ENCODE results near the gene ZNF407. TPM values are rescaled to one million over a fixed set of nuclear protein-coding genes. Genes with fewer than 3 reads are reported as not detected.

ZNF407 gene
- total RNA-seq, 1 donor from 2014 or later, result 14.2 TPM

GRCh38 chr18:74551936-74552555 is 45.6 kb upstream of the ZNF407 start:
- Mint-ChIP-seq H3K27ac (ENCODE audit: unreplicated experiment) (no peak overlapping the region), H3K9me3 (ENCODE audit: unreplicated experiment) (peaks cover 17% of the 10 kb centered on the region), H3K27me3 (ENCODE audit: unreplicated experiment) (peaks cover 7% of the 10 kb centered on the region), H3K36me3 (ENCODE audit: unreplicated experiment) (no peaks in the 10 kb centered on the region), H3K4me3 (ENCODE audit: unreplicated experiment) (no peak overlapping the region), H3K4me1 (ENCODE audit: unreplicated experiment) (peaks cover 6% of the 10 kb centered on the region)
- peak; percentile 90 for DNase-seq (ENCODE audit: extremely low spot score, unreplicated experiment)
- peak; percentile 85 for TF ChIP-seq CTCF (IDR thresholded peaks at IDR 0.05)

DNA sequence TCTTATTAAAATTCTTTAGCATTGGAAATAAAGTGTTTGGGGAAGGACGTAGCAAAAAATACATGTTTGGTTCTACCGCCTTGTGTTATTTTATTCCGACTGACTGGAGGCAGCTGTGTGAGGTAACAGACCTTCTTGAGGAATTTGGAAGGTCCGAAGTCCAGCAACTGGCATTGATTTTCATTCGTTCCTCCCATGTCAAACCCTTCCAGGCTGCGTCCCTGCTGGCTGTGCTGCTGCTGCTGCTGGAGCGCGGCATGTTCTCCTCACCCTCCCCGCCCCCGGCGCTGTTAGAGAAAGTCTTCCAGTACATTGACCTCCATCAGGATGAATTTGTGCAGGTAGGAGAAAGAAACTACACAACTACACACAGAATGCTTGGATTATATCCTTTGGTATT is 41.5 kb upstream of the ZNF407 start:
- H3K4me1 Mint-ChIP-seq (ENCODE audit: unreplicated experiment), result no peaks in the 10 kb centered on the region
- H3K27me3 Mint-ChIP-seq (ENCODE audit: unreplicated experiment), result peaks cover 10% of the 10 kb centered on the region
- H3K27ac Mint-ChIP-seq (ENCODE audit: unreplicated experiment), result no peak overlapping the region
- no peak for DNase-seq (ENCODE audit: extremely low spot score, unreplicated experiment)
- no peaks in the 10 kb centered on the region for H3K36me3 Mint-ChIP-seq (ENCODE audit: unreplicated experiment)
- no peak overlapping the region for H3K4me3 Mint-ChIP-seq (ENCODE audit: unreplicated experiment)
- no peak for TF ChIP-seq CTCF (IDR thresholded peaks at IDR 0.05)
- no peaks in the 10 kb centered on the region for H3K9me3 Mint-ChIP-seq (ENCODE audit: unreplicated experiment)

GRCh38 chr18:74558096-74558495 is 39.6 kb upstream of the ZNF407 start:
- no peaks in the 10 kb centered on the region for H3K9me3 Mint-ChIP-seq (ENCODE audit: unreplicated experiment)
- TF ChIP-seq CTCF (IDR thresholded peaks at IDR 0.05), result no peak
- H3K4me3 Mint-ChIP-seq (ENCODE audit: unreplicated experiment), result no peak overlapping the region
- no peak overlapping the region for H3K27ac Mint-ChIP-seq (ENCODE audit: unreplicated experiment)
- no peaks in the 10 kb centered on the region for H3K4me1 Mint-ChIP-seq (ENCODE audit: unreplicated experiment)
- DNase-seq (ENCODE audit: extremely low spot score, unreplicated experiment), result no peak
- peaks cover 15% of the 10 kb centered on the region for H3K27me3 Mint-ChIP-seq (ENCODE audit: unreplicated experiment)
- no peaks in the 10 kb centered on the region for H3K36me3 Mint-ChIP-seq (ENCODE audit: unreplicated experiment)

- no peak for TF ChIP-seq CTCF (IDR thresholded peaks at IDR 0.05)
- no peak for DNase-seq (ENCODE audit: extremely low spot score, unreplicated experiment)
- Mint-ChIP-seq H3K9me3 (ENCODE audit: unreplicated experiment) (no peaks in the 10 kb centered on the region), H3K36me3 (ENCODE audit: unreplicated experiment) (no peaks in the 10 kb centered on the region), H3K4me3 (ENCODE audit: unreplicated experiment) (no peak overlapping the region), H3K27me3 (ENCODE audit: unreplicated experiment) (peaks cover 15% of the 10 kb centered on the region), H3K27ac (ENCODE audit: unreplicated experiment) (no peak overlapping the region), H3K4me1 (ENCODE audit: unreplicated experiment) (no peaks in the 10 kb centered on the region)
These were observed 35.4 kb upstream of the ZNF407 start for GRCh38 chr18:74562131-74562730.

DNA sequence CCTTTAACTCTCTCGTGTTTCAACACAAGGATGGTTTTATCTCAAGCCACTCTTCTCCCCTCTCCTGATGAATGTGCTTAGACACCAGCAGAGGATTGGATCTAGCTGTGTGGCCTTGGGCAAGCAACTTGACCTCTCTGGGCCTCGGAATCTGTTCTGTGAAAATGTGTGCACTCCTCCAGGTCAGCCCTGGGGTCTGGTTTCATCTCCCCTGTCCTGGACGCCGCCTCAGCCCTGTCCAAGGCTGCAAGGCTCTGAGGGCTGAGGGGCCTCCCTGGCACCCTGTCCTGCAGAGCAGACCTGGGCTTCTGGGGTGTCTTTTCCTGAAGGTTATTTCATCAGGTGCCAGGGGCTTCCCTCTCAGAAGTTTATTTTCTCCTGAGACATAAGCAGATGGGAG is 34.9 kb upstream of the ZNF407 start:
- H3K36me3 Mint-ChIP-seq (ENCODE audit: unreplicated experiment), result no peaks in the 10 kb centered on the region
- H3K9me3 Mint-ChIP-seq (ENCODE audit: unreplicated experiment), result no peaks in the 10 kb centered on the region
- H3K4me3 Mint-ChIP-seq (ENCODE audit: unreplicated experiment), result no peak overlapping the region
- no peak overlapping the region for H3K27ac Mint-ChIP-seq (ENCODE audit: unreplicated experiment)
- no peaks in the 10 kb centered on the region for H3K4me1 Mint-ChIP-seq (ENCODE audit: unreplicated experiment)
- H3K27me3 Mint-ChIP-seq (ENCODE audit: unreplicated experiment), result peaks cover 15% of the 10 kb centered on the region
- DNase-seq (ENCODE audit: extremely low spot score, unreplicated experiment), result no peak
- TF ChIP-seq CTCF (IDR thresholded peaks at IDR 0.05), result no peak
